H7 (cell line): ENCODE results near the gene GYS1. TPM values are rescaled to one million over a fixed set of nuclear protein-coding genes. Genes with fewer than 3 reads are reported as not detected.
"Not testable (repeated sequence)": the region's sequence is repeated elsewhere in the genome, so short reads cannot be mapped to it uniquely, and the experiment has no call there.

Experiments
- DNase-seq: peaks from one replicate; pipeline ENCODE4 v3.0.0; 2012
- H3K27me3 ChIP-seq: 2 replicates; pipeline ENCODE4 v1.6.0; 2011; ENCODE audit warnings: mild to moderate bottlenecking, low read length; ENCODE audit not compliant: control insufficient read depth, insufficient read depth
- H3K36me3 ChIP-seq: replicated peaks from 2 replicates; pipeline ENCODE4 v1.5.1; 2011; ENCODE audit warnings: low read length; ENCODE audit not compliant: control insufficient read depth, insufficient read depth
- H3K4me3 ChIP-seq: 2 replicates; pipeline ENCODE4 v1.5.1; 2011; ENCODE audit warnings: low read depth, mild to moderate bottlenecking, control low read depth, low read length, moderate library complexity; ENCODE audit not compliant: insufficient read depth
- total RNA-seq: library from RNA; depleted of rRNA; stranded (reverse); fragments of >200 nt; shearing (Covaris generic); gene quantifications from 2 replicates; pipeline ENCODE4 v1.2.3, GENCODE V29; 2014; rRNA removed

Gene GYS1
- 35.2 and 50.2 TPM in 2 replicates for total RNA-seq

GRCh38 chr19:48993175-48994034 lies at the start of gene GYS1, which contains the start of gene RUVBL2:
Gene GYS1, minus strand, starts transcription at chr19:48993309. Its CDS starts 197 bp downstream, at chr19:48993112.
Gene RUVBL2, plus strand, starts transcription at chr19:48993887. Its CDS starts 25 bp downstream, at chr19:48993912.
- peaks cover 7% of the 10 kb centered on the region for H3K36me3 ChIP-seq
- H3K4me3 ChIP-seq = peak within 1 kb of the TSS; percentile 82
- H3K27me3 ChIP-seq = no peaks in the 10 kb centered on the region
- peak; percentile 100 for DNase-seq

- H3K36me3 ChIP-seq, H3K4me3 ChIP-seq, H3K27me3 ChIP-seq, DNase-seq: not testable (repeated sequence)
These were observed 49.6 kb upstream of the GYS1 start for GRCh38 chr19:49042666-49043065.

- no peak for DNase-seq
- Histone ChIP-seq H3K36me3 (no peaks in the 10 kb centered on the region), H3K27me3 (no peaks in the 10 kb centered on the region), H3K4me3 (no peak overlapping the region)
These were observed 49.1 kb upstream of the GYS1 start for GRCh38 chr19:49042177-49042576.

GRCh38 chr19:49039736-49040135 lies 46.6 kb upstream of the GYS1 start:
- H3K27me3 ChIP-seq, H3K4me3 ChIP-seq, H3K36me3 ChIP-seq, DNase-seq: not testable (repeated sequence)

GRCh38 chr19:49038557-49039276 lies 45.6 kb upstream of the GYS1 start:
- H3K36me3 ChIP-seq, H3K4me3 ChIP-seq, H3K27me3 ChIP-seq, DNase-seq: not testable (repeated sequence)

- DNase-seq, H3K27me3 ChIP-seq, H3K36me3 ChIP-seq, H3K4me3 ChIP-seq: not testable (repeated sequence)
These were observed 45.0 kb upstream of the GYS1 start for GRCh38 chr19:49038111-49038510.

GRCh38 chr19:49036815-49037214 lies 43.7 kb upstream of the GYS1 start, which contains the start of gene CGB1:
Gene CGB1, minus strand, starts transcription at chr19:49036895. Its CDS starts 184 bp downstream, at chr19:49036711.
- peak; percentile 92 for DNase-seq
- H3K36me3 ChIP-seq, H3K27me3 ChIP-seq, H3K4me3 ChIP-seq: not testable (repeated sequence)

- not testable (repeated sequence) for H3K36me3 ChIP-seq, H3K27me3 ChIP-seq, H3K4me3 ChIP-seq
- DNase-seq = peak; percentile 96
These were observed 38.7 kb upstream of the GYS1 start, which contains the start of gene CGB2 for GRCh38 chr19:49031642-49032301. Gene CGB2, plus strand, starts transcription at chr19:49031890. Its CDS starts 206 bp downstream, at chr19:49032096.

- not testable (repeated sequence) for H3K4me3 ChIP-seq, DNase-seq, H3K27me3 ChIP-seq, H3K36me3 ChIP-seq
These were observed 37.2 kb upstream of the GYS1 start for GRCh38 chr19:49030323-49030722.

GRCh38 chr19:49029749-49030148 lies 36.6 kb upstream of the GYS1 start:
- H3K4me3 ChIP-seq = not testable (repeated sequence)

GRCh38 chr19:49028686-49029085 lies 35.6 kb upstream of the GYS1 start:
- H3K4me3 ChIP-seq, DNase-seq, H3K36me3 ChIP-seq, H3K27me3 ChIP-seq: not testable (repeated sequence)

More at GRCh38 chr19:49029749-49030148, 36.6 kb upstream of the GYS1 start:
- DNase-seq, H3K27me3 ChIP-seq, H3K36me3 ChIP-seq: not testable (repeated sequence)

- DNase-seq, H3K27me3 ChIP-seq, H3K36me3 ChIP-seq, H3K4me3 ChIP-seq: not testable (repeated sequence)
These were observed 32.5 kb upstream of the GYS1 start for GRCh38 chr19:49025599-49025998.

- H3K27me3 ChIP-seq = peaks cover 11% of the 10 kb centered on the region
- DNase-seq, H3K4me3 ChIP-seq, H3K36me3 ChIP-seq: not testable (repeated sequence)
These were observed 32.0 kb upstream of the GYS1 start for GRCh38 chr19:49025088-49025487.

- not testable (repeated sequence) for DNase-seq, H3K4me3 ChIP-seq, H3K36me3 ChIP-seq
- H3K27me3 ChIP-seq = peaks cover 12% of the 10 kb centered on the region
These were observed 31.1 kb upstream of the GYS1 start, which contains the start of gene CGB3 for GRCh38 chr19:49024233-49024632. Gene CGB3, minus strand, starts transcription at chr19:49024333. Its CDS starts 362 bp downstream, at chr19:49023971.
